ENCODE data around the gene APOBEC3C. TPM values are rescaled to one million over a fixed set of nuclear protein-coding genes. Genes with fewer than 3 reads are reported as not detected.

Gene APOBEC3C
- total RNA-seq = 10 to 100 TPM; 61.6 to 63.1 TPM

DNA sequence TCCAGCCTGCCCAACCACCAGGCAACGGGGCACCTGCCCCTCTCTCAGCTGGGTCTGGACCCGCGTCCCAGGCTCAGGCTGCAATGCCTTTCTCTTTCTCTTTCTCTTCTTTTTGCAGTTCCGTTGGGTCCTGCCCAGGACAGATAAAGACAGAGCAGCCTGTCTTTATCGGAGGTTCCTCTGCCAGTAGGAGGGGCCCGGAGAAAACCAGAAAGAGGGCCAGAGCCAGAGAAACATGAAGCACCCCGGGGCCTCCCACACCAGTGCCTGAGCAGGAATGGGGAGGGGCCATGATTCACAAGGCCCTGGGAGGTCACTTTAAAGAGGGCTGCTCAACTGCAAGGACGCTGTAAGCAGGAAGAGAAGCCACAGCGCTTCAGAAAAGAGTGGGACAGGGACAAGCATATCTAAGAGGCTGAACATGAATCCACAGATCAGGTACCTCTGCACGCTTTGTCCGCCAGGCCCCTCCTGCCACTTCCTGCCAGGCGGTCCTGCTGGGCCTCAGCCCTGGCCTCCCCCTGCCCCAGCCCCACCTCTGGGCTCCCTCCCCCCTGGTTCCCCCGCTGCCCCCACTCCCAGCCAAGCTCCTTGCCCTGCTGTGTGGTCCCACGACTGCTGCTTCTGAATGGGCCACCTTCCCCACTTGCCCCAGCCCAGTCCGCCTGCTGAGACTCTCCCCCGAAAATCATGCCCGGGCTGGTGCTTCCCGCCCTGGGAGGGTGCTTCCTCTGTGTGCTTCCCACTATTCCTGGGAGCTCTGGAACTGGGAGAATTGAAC is at the start of gene APOBEC3C:
TSS of gene APOBEC3C (plus strand) at position 316 of the 781 bp plus-strand sequence. CDS start at position 422, 106 bp downstream.
- H3K27me3 Mint-ChIP-seq = no peaks in the 10 kb centered on the region
- peaks cover 30% of the 10 kb centered on the region for H3K4me1 Mint-ChIP-seq
- no peaks in the 10 kb centered on the region for H3K36me3 Mint-ChIP-seq
- peak; percentile 83 for DNase-seq
- H3K9me3 Mint-ChIP-seq = no peaks in the 10 kb centered on the region
- H3K4me3 Mint-ChIP-seq = peak within 1 kb of the TSS; percentile 97
- H3K27ac Mint-ChIP-seq = peak within 1 kb of the TSS; percentile 96

DNA sequence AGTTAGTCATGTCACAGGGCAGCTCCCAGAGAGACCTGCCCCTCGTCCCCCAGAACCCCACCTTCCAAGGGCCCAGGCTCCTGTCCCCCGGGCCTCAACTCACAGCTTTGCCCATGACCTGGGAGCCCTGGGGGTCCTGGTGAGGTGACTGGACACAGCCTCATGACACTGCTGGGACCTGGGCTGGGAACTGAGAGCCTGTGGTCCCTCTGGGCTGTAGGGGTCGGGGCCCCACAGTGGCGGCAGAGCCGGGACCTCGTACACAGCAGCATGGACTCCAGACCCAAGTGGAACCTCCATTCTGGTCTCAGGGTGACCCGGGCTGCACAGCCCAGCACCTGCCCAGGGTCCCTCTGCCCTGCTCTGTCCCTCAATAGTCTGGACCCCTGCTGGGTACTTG is 49.8 kb upstream of the APOBEC3C start:
- DNase-seq = no peak

DNA sequence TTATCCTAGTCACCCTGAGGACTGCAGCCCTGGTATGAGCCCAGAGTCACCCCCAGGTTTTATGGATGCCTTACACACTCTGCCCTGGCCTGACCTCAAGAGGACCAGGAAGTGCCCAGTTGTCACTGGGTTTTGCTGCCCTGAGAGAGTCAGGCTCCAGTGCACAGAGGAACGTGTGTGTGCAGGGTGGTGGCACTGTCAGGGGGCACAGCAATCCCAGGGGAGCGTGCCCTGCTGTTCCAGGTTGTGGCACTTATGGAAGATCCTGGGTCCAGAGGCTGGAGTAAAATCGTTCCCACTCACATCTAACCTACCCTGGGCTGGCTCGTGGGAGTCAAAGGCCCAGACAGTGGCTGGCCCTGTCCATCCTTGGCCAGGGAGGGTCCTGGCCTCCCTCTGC is 49.1 kb upstream of the APOBEC3C start:
- no peaks in the 10 kb centered on the region for H3K36me3 Mint-ChIP-seq
- H3K27ac Mint-ChIP-seq = no peak overlapping the region
- no peak for DNase-seq
- no peak overlapping the region for H3K4me3 Mint-ChIP-seq
- H3K27me3 Mint-ChIP-seq = peaks cover 14% of the 10 kb centered on the region
- no peaks in the 10 kb centered on the region for H3K4me1 Mint-ChIP-seq
- H3K9me3 Mint-ChIP-seq = no peaks in the 10 kb centered on the region

More for the DNA sequence above, 49.8 kb upstream of the APOBEC3C start:
- Mint-ChIP-seq H3K4me1 (peaks cover 4% of the 10 kb centered on the region), H3K27ac (no peak overlapping the region), H3K27me3 (peaks cover 9% of the 10 kb centered on the region), H3K4me3 (no peak overlapping the region), H3K36me3 (no peaks in the 10 kb centered on the region), H3K9me3 (no peaks in the 10 kb centered on the region)

DNA sequence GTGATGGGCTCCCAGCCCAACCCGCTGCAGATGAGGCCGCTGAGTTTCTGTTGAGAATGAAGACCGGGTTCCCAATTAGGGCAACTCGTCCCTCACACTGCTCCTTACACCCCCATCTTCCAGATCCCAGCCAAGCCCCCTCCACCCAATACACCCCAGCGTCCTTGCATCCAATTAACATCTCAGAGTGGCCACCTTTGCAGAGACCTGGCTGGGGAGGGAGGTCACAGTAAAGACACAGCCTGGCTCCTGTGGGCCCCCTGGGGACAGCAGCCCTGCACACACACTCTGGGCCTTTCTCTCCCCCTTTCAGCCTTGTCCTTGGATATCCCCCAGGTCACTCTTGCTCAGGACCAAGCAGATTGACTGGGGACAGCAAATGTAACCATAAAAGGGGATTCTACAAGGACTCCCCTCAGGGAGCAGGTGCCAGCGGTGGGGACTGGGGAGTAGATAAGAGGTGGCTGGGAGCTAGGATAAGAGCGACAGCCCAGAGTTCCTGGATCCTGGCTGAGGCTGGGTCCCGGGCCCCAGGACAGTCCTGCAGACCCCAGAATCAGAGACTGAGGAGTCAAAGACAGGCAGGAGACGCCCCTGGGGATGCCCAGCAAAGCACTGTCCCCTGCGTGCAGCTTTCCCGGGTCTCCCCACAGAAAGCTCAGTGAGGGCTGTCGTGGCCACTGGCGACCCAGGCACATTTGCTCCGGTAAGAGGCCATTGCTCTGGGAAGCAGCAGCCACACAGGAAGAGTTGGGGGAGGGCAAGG is 48.3 kb upstream of the APOBEC3C start:
- peaks cover 22% of the 10 kb centered on the region for H3K27me3 Mint-ChIP-seq
- H3K4me1 Mint-ChIP-seq = no peaks in the 10 kb centered on the region
- no peak for DNase-seq
- no peaks in the 10 kb centered on the region for H3K9me3 Mint-ChIP-seq
- no peak overlapping the region for H3K27ac Mint-ChIP-seq
- H3K4me3 Mint-ChIP-seq = no peak overlapping the region
- no peaks in the 10 kb centered on the region for H3K36me3 Mint-ChIP-seq

DNA sequence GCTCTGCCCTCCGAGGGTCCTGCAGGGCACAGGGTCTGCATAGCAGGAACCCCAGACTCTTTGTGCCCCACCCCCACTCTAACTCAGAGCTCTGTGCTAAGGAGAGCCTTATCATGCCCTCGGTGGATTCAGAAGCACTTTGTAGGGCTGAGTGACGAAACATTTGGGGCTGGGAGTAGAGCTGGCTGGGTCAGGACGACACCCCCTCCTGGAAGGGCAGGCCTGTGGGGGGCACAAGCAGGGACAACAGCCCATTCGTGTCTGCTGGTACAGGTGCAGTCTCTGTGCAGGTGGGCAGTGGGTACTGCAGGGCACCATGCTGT is 47.7 kb upstream of the APOBEC3C start:
- Mint-ChIP-seq H3K36me3 (no peaks in the 10 kb centered on the region), H3K9me3 (no peaks in the 10 kb centered on the region), H3K4me3 (no peak overlapping the region), H3K27me3 (peaks cover 22% of the 10 kb centered on the region), H3K4me1 (no peaks in the 10 kb centered on the region), H3K27ac (no peak overlapping the region)
- no peak for DNase-seq

DNA sequence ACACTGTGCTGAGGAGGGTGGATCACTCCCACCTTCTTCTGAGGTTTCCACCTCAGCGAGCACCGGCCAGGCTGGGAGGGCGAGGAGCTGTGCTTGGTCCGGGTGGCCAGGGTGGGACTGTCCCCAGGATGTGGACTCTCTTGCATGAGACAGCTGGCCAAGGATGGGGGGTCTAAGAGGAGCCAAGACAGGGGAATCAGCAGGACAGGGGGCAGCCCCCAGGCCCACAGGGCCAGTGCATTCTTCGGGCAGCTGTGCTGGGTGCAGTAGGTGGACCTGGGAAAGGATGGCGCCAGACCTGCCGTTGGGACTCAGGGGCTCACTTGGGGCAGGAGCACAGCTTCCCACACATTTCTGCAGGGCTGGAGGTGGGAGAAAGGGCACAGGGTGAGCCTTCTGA is 47.1 kb upstream of the APOBEC3C start:
- Mint-ChIP-seq H3K4me3 (no peak overlapping the region), H3K9me3 (no peaks in the 10 kb centered on the region), H3K27ac (no peak overlapping the region)

DNA sequence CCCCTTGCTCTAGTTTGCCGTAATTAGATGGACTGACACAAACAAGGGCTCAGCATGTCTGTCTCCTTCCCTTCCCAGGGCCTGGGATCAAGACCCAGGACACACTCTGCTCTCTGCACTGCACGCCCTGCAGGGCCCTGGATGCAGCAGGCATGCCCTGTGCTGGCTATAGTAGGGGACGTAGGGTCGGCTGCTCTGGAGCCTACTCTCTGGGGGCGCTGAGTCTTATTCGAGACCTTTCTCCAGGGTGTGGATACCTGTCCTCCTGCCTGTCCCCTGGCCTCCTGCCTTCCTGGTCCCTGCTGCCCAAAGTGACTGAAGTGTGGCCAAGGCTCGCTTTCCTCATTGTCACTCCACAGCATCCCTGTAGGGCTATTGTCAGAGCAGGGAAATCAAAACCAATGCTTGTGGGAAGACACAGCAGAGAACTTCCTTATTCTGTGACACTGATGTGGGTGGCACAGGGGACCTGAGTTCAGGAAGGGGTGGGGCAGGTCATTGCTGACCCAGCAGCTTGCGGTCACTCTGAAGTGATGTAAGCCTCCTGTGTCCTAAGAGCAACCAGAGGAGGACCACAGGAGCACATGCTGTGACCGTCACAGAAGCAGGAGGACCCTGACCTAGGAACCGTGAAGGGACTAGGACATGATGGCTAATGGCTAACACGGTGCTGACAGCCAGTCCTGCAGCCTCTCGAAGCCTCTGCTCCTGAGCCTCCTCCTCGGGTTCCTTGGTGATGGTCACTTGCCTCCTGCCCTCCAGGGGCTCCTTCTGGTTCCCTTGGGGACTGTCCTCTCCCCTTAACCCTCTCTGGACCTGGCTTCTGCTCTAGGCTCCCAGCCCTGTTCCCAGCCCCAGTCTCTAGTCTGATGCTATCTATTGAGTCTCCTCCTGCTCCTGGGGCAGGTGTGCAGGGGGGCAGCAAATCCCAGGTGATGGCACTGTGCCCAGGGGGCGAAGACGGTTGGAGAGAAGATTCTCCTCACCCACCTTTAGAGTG is 46.3 kb upstream of the APOBEC3C start:
- no peaks in the 10 kb centered on the region for H3K4me1 Mint-ChIP-seq
- H3K27ac Mint-ChIP-seq = no peak overlapping the region
- no peaks in the 10 kb centered on the region for H3K9me3 Mint-ChIP-seq
- H3K27me3 Mint-ChIP-seq = peaks cover 22% of the 10 kb centered on the region
- no peaks in the 10 kb centered on the region for H3K36me3 Mint-ChIP-seq
- no peak for DNase-seq
- no peak overlapping the region for H3K4me3 Mint-ChIP-seq

More for the DNA sequence above, 47.1 kb upstream of the APOBEC3C start:
- no peak for DNase-seq
- Mint-ChIP-seq H3K27me3 (peaks cover 22% of the 10 kb centered on the region), H3K4me1 (no peaks in the 10 kb centered on the region), H3K36me3 (no peaks in the 10 kb centered on the region)

DNA sequence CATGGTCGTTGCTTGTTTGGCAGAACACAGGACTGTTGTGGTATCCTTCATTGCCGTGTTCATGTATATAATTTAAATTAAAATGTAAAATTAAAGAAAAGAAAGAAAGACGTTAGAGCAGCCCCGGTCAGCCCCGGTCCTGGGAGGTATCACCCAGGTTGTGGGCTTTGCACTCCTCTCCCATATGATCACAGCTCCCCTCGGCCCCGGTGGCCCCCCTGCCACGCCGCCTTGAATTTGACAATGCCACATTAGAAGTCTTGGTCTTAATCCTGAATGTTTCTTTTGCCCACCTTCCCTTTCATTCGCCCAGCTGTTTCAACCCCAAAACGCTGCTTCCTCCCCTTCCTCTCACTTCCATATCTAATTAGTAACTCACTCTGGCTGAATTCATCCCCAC is 45.3 kb upstream of the APOBEC3C start:
- H3K9me3 Mint-ChIP-seq = no peaks in the 10 kb centered on the region
- H3K4me1 Mint-ChIP-seq = peaks cover 3% of the 10 kb centered on the region
- no peak overlapping the region for H3K4me3 Mint-ChIP-seq
- peaks cover 27% of the 10 kb centered on the region for H3K27me3 Mint-ChIP-seq
- DNase-seq = no peak
- no peak overlapping the region for H3K27ac Mint-ChIP-seq
- H3K36me3 Mint-ChIP-seq = no peaks in the 10 kb centered on the region

DNA sequence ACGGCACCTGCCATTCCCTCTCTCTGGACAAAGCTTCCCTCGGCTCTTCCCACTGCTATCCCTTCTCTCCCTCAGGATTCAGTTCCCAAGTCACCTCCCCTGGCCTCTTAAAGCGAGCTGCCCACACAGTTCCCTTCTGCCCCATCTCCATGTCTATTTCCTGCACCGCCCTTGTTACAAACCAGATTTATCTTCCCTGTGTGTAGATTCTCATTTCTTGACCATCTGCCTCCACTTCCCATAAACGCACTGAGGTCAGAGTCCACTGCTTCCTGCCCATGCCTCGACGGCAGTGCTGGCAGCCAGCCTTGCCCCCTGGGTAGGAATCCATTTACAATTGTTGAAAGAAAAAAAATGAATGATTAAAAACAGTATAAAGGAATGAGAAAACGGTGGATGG is 43.5 kb upstream of the APOBEC3C start:
- H3K4me3 Mint-ChIP-seq = no peak overlapping the region
- no peaks in the 10 kb centered on the region for H3K9me3 Mint-ChIP-seq
- DNase-seq = no peak
- H3K36me3 Mint-ChIP-seq = no peaks in the 10 kb centered on the region
- peaks cover 32% of the 10 kb centered on the region for H3K27me3 Mint-ChIP-seq
- H3K4me1 Mint-ChIP-seq = peaks cover 3% of the 10 kb centered on the region
- H3K27ac Mint-ChIP-seq = no peak overlapping the region

DNA sequence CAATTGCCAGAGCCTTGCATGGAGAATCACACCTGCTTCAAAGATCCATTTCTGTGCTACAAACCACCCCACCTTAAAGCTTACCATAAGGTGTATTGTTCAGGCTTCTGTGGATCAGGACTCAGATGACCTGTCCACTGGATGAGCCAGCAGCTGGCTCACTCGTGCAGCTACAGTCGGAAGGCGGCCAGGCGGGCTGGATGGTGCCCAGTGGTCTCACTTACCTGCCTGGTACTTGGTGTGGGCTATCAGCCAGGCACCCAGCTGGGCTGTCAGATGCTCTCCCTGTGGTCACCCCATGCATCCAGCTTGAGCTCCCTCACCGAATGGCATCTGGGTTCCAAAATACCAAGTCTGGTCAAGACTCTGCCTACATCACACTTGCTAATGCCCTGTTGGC is 42.9 kb upstream of the APOBEC3C start:
- H3K4me1 Mint-ChIP-seq = peaks cover 3% of the 10 kb centered on the region
- H3K36me3 Mint-ChIP-seq = no peaks in the 10 kb centered on the region
- DNase-seq = no peak
- H3K9me3 Mint-ChIP-seq = no peaks in the 10 kb centered on the region
- peaks cover 32% of the 10 kb centered on the region for H3K27me3 Mint-ChIP-seq
- H3K27ac Mint-ChIP-seq = no peak overlapping the region
- H3K4me3 Mint-ChIP-seq = no peak overlapping the region

DNA sequence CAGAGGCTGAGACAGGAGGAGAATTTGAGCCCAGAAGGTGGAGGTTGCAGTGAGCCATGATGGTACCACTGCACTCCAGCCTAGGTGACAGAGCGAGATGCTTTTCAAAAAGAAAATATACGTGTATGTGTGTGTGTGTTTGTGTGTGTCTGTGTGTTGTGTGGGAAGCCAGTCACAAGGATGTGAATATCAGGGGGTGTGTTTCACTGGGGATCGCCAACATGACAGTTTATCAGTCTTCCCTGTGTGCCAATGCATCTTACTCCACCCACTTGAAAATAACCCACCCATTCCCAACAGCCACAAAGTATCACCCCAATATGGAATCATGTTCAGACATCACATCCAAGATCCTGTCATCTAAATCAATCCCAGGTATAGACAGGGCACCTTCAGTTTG is 42.3 kb upstream of the APOBEC3C start:
- Mint-ChIP-seq H3K4me3 (no peak overlapping the region), H3K9me3 (no peaks in the 10 kb centered on the region), H3K27me3 (peaks cover 31% of the 10 kb centered on the region), H3K36me3 (no peaks in the 10 kb centered on the region), H3K4me1 (peaks cover 3% of the 10 kb centered on the region), H3K27ac (no peak overlapping the region)
- DNase-seq = no peak

DNA sequence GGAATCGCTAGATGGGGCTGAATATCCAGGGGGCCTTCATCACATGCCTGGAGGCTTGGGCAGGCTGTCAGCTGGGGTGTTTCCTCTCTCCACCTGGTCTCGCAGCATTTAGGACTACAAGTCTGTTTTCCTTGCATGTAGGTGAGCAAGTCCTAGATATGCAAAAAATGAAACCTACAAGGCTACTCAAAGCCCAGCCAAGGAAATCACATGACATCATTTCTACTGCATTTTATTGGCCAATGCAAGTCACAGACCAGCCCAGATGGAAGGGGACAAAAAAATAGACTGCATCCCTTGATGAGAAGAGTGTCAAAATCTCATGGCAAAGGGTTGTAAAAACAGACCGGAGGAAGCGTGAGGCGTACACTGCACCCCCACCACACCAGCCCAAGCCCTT is 41.5 kb upstream of the APOBEC3C start:
- no peaks in the 10 kb centered on the region for H3K9me3 Mint-ChIP-seq
- H3K4me1 Mint-ChIP-seq = peaks cover 6% of the 10 kb centered on the region
- peaks cover 29% of the 10 kb centered on the region for H3K27me3 Mint-ChIP-seq
- H3K4me3 Mint-ChIP-seq = no peak overlapping the region
- no peak for DNase-seq
- H3K36me3 Mint-ChIP-seq = no peaks in the 10 kb centered on the region
- no peak overlapping the region for H3K27ac Mint-ChIP-seq

DNA sequence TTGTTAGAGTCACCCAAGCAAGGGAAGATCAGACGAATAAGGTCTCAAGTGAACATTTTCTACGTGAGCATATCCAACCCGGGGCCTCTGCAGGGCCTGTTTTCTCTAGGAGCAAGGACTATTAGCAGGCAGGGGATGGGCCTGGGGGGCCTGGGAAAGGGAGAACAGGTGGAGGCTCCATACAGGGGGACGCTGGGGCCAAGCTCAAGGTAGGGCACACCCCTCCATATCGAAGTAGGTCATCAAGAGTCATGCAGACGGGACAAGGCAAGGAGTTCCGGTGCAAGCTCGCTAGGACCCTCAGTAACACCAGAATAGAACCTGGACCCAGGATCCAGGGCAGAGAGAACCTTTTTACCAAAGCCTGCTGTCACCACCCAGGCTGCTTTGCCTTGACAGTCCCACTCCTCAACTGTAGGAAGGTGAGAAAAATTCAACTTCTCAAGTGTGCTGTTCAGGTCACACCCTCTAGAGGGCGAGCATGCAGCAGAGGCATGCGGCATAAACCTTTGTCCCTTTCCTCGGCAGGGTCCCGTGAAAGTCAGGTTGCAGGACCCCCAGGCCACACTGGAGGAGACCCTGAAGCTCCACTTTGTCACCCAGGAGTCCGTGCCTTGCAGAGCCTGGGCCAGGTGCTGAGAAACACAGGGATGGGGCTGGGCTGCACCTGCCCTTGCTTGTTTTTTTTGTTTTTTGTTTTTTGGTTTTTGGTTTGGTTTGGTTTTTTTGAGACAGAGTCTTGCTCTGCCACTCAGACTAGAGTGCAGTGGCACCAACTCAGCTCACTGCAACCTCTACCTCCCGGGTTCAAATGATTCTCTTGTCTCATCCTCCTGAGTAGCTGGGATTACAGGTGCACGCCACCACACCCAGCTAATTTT is 40.5 kb upstream of the APOBEC3C start:
- Mint-ChIP-seq H3K9me3 (no peaks in the 10 kb centered on the region), H3K36me3 (no peaks in the 10 kb centered on the region), H3K27me3 (peaks cover 33% of the 10 kb centered on the region), H3K4me1 (peaks cover 6% of the 10 kb centered on the region), H3K4me3 (no peak overlapping the region), H3K27ac (no peak overlapping the region)
- peak; percentile 46 for DNase-seq

DNA sequence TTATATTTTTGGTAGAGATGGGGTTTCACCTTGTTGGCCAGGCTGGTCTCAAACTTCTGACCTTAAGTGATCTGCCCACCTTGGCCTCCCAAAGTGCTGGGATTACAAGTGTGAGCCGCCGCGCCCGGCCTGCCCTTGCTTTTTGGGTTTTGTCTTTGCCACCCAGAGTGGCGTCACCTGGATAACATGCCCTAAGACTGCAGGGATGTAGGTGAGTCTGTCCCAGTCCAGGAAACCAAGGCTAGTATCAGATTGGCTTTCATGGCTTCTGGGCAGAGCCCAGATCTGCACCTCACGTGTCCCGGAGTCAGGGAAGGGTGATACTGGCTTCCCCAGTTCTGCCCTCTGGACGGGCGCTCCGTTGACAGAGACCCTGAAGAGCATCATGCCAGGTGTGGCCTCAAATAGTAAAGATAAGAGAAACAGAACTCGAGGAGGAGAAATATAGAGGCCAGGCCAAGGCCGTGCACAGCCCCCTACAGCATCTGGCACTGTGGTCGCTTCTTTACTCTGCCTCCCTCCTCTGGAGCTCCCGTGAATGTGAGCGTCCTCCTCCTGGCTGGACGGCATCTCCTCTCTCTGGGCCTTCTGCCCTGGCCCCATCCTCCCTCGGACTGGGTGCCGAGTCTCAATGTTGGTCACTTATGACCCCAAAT is 39.8 kb upstream of the APOBEC3C start:
- H3K4me3 Mint-ChIP-seq = no peak overlapping the region
- DNase-seq = no peak
- no peaks in the 10 kb centered on the region for H3K36me3 Mint-ChIP-seq
- no peaks in the 10 kb centered on the region for H3K9me3 Mint-ChIP-seq
- peaks cover 6% of the 10 kb centered on the region for H3K4me1 Mint-ChIP-seq
- H3K27ac Mint-ChIP-seq = no peak overlapping the region
- peaks cover 31% of the 10 kb centered on the region for H3K27me3 Mint-ChIP-seq
